Right forelimb (tissue), 1 donor: ENCODE results near the gene HNRNPM.

Experiments used
- DNase-seq: peaks from one replicate; pipeline ENCODE4 v3.0.0-alpha.2; 2018

Gene HNRNPM

GRCh38 chr19:8460516-8461298 is 15.9 kb downstream of the HNRNPM start:
- no peak for DNase-seq

- no peak for DNase-seq
Measured at GRCh38 chr19:8461376-8461775, 16.6 kb downstream of the HNRNPM start.

- DNase-seq: no peak
Measured at GRCh38 chr19:8461891-8462290, 17.1 kb downstream of the HNRNPM start.

- no peak for DNase-seq
Measured at GRCh38 chr19:8462571-8462970, 17.8 kb downstream of the HNRNPM start.

- DNase-seq: no peak
Measured at GRCh38 chr19:8463365-8463764, 18.6 kb downstream of the HNRNPM start.

GRCh38 chr19:8466018-8466417 is 21.2 kb downstream of the HNRNPM start:
- DNase-seq: no peak

- no peak for DNase-seq
Measured at GRCh38 chr19:8468124-8468523, 23.3 kb downstream of the HNRNPM start.

- DNase-seq: no peak
Measured at GRCh38 chr19:8468761-8469373, 24.1 kb downstream of the HNRNPM start.

GRCh38 chr19:8469613-8470368 is 25.0 kb downstream of the HNRNPM start:
- no peak for DNase-seq

- no peak for DNase-seq
Measured at GRCh38 chr19:8473648-8474476, 29.1 kb downstream of the HNRNPM start.

GRCh38 chr19:8475005-8475404 is 30.2 kb downstream of the HNRNPM start:
- DNase-seq: no peak

GRCh38 chr19:8476524-8476923 is 31.7 kb downstream of the HNRNPM start:
- DNase-seq: no peak

GRCh38 chr19:8477889-8478288 is 33.1 kb downstream of the HNRNPM start:
- no peak for DNase-seq

- no peak for DNase-seq
Measured at GRCh38 chr19:8478598-8478997, 33.8 kb downstream of the HNRNPM start.

- no peak for DNase-seq
Measured at GRCh38 chr19:8481201-8481600, 36.4 kb downstream of the HNRNPM start.

GRCh38 chr19:8481616-8482015 is 36.8 kb downstream of the HNRNPM start:
- DNase-seq: no peak

- DNase-seq: no peak
Measured at GRCh38 chr19:8482696-8483095, 37.9 kb downstream of the HNRNPM start.

- no peak for DNase-seq
Measured at GRCh38 chr19:8483165-8483564, 38.4 kb downstream of the HNRNPM start.

- no peak for DNase-seq
Measured at GRCh38 chr19:8484331-8484894, 39.6 kb downstream of the HNRNPM start.

- DNase-seq: no peak
Measured at GRCh38 chr19:8485561-8486371, 41.0 kb downstream of the HNRNPM start.

GRCh38 chr19:8486661-8487136 is 41.9 kb downstream of the HNRNPM start:
- no peak for DNase-seq
